ENCODE results near the gene FAM120B. TPM values are rescaled to one million over a fixed set of nuclear protein-coding genes. Genes with fewer than 3 reads are reported as not detected.

The FAM120B gene
- total RNA-seq, 1 donor from 2014 or later, result 19.7 TPM

DNA sequence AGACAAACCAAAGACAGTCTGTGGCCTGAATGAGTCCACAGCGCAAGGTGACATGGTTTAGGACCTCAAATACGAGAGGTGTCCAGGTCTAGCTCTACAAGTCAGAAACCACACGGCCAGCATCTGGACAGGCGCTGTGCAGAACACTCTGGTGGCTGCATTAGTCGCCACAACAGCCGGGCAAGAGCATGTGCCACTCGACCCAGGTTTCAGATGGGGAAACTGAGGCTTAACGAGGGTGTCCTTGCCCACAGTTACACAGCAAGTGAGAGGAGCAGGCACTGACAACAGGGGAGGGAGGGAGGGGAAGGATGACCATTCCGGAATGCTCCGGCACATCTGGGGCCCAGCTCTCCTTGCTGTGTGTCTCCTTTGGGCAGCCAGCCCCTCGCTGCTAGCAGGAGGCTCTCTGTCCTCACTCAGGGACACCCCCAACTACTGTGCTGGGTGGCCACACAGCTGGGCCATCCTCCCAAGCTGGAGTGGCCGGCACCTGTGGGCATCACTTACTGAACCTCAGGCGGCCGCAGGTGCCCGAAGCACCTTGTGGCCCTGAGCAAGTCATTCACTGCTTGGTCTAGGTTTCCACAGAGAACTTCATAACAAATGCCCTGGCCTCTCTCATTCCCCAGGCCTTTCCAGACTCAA lies 22.3 kb upstream of the FAM120B start:
- Histone ChIP-seq H3K9ac (no peak overlapping the region), H2AFZ (replicated peaks) (no peak overlapping the region), H3F3A (ENCODE audit: low read depth) (peaks cover 29% of the 10 kb centered on the region), H3K79me2 (ENCODE audit: low read depth) (peaks cover 27% of the 10 kb centered on the region), H3K4me1 (peaks cover 32% of the 10 kb centered on the region), H3K4me2 (no peak overlapping the region), H3K36me3 (peaks cover 8% of the 10 kb centered on the region), H3K9me3 (ENCODE audit: low read depth) (no peaks in the 10 kb centered on the region), H4K20me1 (ENCODE audit: low read depth) (peaks cover 77% of the 10 kb centered on the region), H3K4me3 (no peak overlapping the region), H3K27me3 (peaks cover 64% of the 10 kb centered on the region), H3K27ac (no peak overlapping the region)
- DNase-seq (ENCODE audit: low spot score), result no peak
- H3K27me3 Mint-ChIP-seq (ENCODE audit: insufficient read depth, low read depth), result peaks cover 29% of the 10 kb centered on the region
- TF ChIP-seq EZH2 (IDR thresholded peaks at IDR 0.05) (no peak), EZH2phosphoT487 (IDR thresholded peaks at IDR 0.05) (no peak)
- TF ChIP-seq, protein P1, sequence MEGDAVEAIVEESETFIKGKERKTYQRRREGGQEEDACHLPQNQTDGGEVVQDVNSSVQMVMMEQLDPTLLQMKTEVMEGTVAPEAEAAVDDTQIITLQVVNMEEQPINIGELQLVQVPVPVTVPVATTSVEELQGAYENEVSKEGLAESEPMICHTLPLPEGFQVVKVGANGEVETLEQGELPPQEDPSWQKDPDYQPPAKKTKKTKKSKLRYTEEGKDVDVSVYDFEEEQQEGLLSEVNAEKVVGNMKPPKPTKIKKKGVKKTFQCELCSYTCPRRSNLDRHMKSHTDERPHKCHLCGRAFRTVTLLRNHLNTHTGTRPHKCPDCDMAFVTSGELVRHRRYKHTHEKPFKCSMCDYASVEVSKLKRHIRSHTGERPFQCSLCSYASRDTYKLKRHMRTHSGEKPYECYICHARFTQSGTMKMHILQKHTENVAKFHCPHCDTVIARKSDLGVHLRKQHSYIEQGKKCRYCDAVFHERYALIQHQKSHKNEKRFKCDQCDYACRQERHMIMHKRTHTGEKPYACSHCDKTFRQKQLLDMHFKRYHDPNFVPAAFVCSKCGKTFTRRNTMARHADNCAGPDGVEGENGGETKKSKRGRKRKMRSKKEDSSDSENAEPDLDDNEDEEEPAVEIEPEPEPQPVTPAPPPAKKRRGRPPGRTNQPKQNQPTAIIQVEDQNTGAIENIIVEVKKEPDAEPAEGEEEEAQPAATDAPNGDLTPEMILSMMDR (IDR thresholded peaks at IDR 0.05), result no peak
- no peak overlapping the region for H3K27ac Mint-ChIP-seq
- H3K4me1 Mint-ChIP-seq, result peaks cover 43% of the 10 kb centered on the region
- H3K9me3 Mint-ChIP-seq, result no peaks in the 10 kb centered on the region
- H3K36me3 Mint-ChIP-seq, result peaks cover 44% of the 10 kb centered on the region
- no peak overlapping the region for H3K4me3 Mint-ChIP-seq

- Histone ChIP-seq H3K36me3 (peaks cover 8% of the 10 kb centered on the region), H3K79me2 (ENCODE audit: low read depth) (peaks cover 34% of the 10 kb centered on the region), H3K27ac (no peak overlapping the region), H3F3A (ENCODE audit: low read depth) (peaks cover 30% of the 10 kb centered on the region), H3K27me3 (peaks cover 69% of the 10 kb centered on the region), H4K20me1 (ENCODE audit: low read depth) (peaks cover 84% of the 10 kb centered on the region), H3K4me1 (peaks cover 32% of the 10 kb centered on the region), H3K9ac (no peak overlapping the region), H2AFZ (replicated peaks) (no peak overlapping the region), H3K4me3 (no peak overlapping the region), H3K9me3 (ENCODE audit: low read depth) (no peaks in the 10 kb centered on the region), H3K4me2 (no peak overlapping the region)
- TF ChIP-seq, protein P1 (IDR thresholded peaks at IDR 0.05), result no peak
- TF ChIP-seq EZH2 (IDR thresholded peaks at IDR 0.05) (no peak), EZH2phosphoT487 (IDR thresholded peaks at IDR 0.05) (no peak)
- Mint-ChIP-seq H3K27me3 (ENCODE audit: insufficient read depth, low read depth) (peaks cover 29% of the 10 kb centered on the region), H3K27ac (no peak overlapping the region), H3K4me3 (no peak overlapping the region), H3K9me3 (no peaks in the 10 kb centered on the region), H3K4me1 (peaks cover 43% of the 10 kb centered on the region), H3K36me3 (peaks cover 44% of the 10 kb centered on the region)
- DNase-seq (ENCODE audit: low spot score), result no peak
Measured at GRCh38 chr6:170284866-170285469, 21.6 kb upstream of the FAM120B start.

- peaks cover 31% of the 10 kb centered on the region for H3K27me3 Mint-ChIP-seq (ENCODE audit: insufficient read depth, low read depth)
- TF ChIP-seq EZH2phosphoT487 (IDR thresholded peaks at IDR 0.05), result no peak
- no peak for TF ChIP-seq EZH2 (IDR thresholded peaks at IDR 0.05)
- TF ChIP-seq, protein P1 (IDR thresholded peaks at IDR 0.05), result no peak
- peaks cover 89% of the 10 kb centered on the region for H4K20me1 ChIP-seq (ENCODE audit: low read depth)
- H3K27me3 ChIP-seq, result peaks cover 69% of the 10 kb centered on the region
- peak overlapping the region; percentile 89 for H3K4me3 Mint-ChIP-seq
- no peak overlapping the region for H3K4me3 ChIP-seq
- H2AFZ ChIP-seq (replicated peaks), result no peak overlapping the region
- no peak overlapping the region for H3K9ac ChIP-seq
- H3K36me3 Mint-ChIP-seq, result peaks cover 44% of the 10 kb centered on the region
- peaks cover 8% of the 10 kb centered on the region for H3K36me3 ChIP-seq
- peaks cover 35% of the 10 kb centered on the region for H3F3A ChIP-seq (ENCODE audit: low read depth)
- no peak for DNase-seq (ENCODE audit: low spot score)
- H3K27ac ChIP-seq, result no peak overlapping the region
- H3K9me3 ChIP-seq (ENCODE audit: low read depth), result no peaks in the 10 kb centered on the region
- no peaks in the 10 kb centered on the region for H3K9me3 Mint-ChIP-seq
- H3K4me2 ChIP-seq, result no peak overlapping the region
- H3K4me1 ChIP-seq, result peaks cover 32% of the 10 kb centered on the region
- peaks cover 43% of the 10 kb centered on the region for H3K4me1 Mint-ChIP-seq
- H3K79me2 ChIP-seq (ENCODE audit: low read depth), result peaks cover 39% of the 10 kb centered on the region
- H3K27ac Mint-ChIP-seq, result no peak overlapping the region
Measured at GRCh38 chr6:170285482-170285881, 21.1 kb upstream of the FAM120B start.
